Neural cell (in vitro differentiated cells): ENCODE measurements around the gene GALNT14. TPM values are rescaled to one million over a fixed set of nuclear protein-coding genes. Genes with fewer than 3 reads are reported as not detected.

Source experiments
- H2AFZ ChIP-seq: fragments of 200-600, 300-800 bp; sonication (generic), shearing (Covaris generic); 2 replicates; pipeline ENCODE4 v1.6.0; 2014; ENCODE audit warnings: low read depth, mild to moderate bottlenecking, antibody characterized with exemption, low read length, moderate library complexity
- H3F3A ChIP-seq: fragments of 200-600 bp; shearing (Covaris generic); 2 replicates; pipeline ENCODE4 v1.6.1; 2016; ENCODE audit warnings: mild to moderate bottlenecking, moderate library complexity, mixed read lengths, antibody characterized with exemption, low read length; ENCODE audit not compliant: insufficient read depth, poor library complexity, severe bottlenecking
- H3K27ac ChIP-seq: fragments of 200-600, 300-800 bp; sonication (generic), shearing (Covaris generic); 2 replicates; pipeline ENCODE4 v1.5.1; 2014; ENCODE audit warnings: mild to moderate bottlenecking, low read length, moderate library complexity
- H3K27me3 ChIP-seq: fragments of 300-800, 200-600 bp; sonication (generic), shearing (Covaris generic); 2 replicates; pipeline ENCODE4 v1.6.0; 2014; ENCODE audit warnings: mild to moderate bottlenecking, low read depth, low read length, moderate library complexity; ENCODE audit not compliant: insufficient read depth
- H3K36me3 ChIP-seq: fragments of 300-800, 200-600 bp; sonication (generic), shearing (Covaris generic); 2 replicates; pipeline ENCODE4 v1.5.1; 2014; ENCODE audit warnings: mild to moderate bottlenecking, antibody characterized with exemption, low read length, moderate library complexity; ENCODE audit not compliant: insufficient read depth
- H3K4me2 ChIP-seq: fragments of 300-800, 200-600 bp; sonication (generic), shearing (Covaris generic); 2 replicates; pipeline ENCODE4 v1.6.0; 2014; ENCODE audit warnings: mild to moderate bottlenecking, low read length
- H3K4me3 ChIP-seq: fragments of 300-800, 200-600 bp; sonication (generic), shearing (Covaris generic); 2 replicates; pipeline ENCODE4 v1.5.1; 2014; ENCODE audit warnings: mild to moderate bottlenecking, low read length, moderate library complexity
- H3K79me2 ChIP-seq: fragments of 200-600 bp; shearing (Covaris generic); replicated peaks from 2 replicates; pipeline ENCODE4 v1.6.0; 2014; ENCODE audit warnings: mild to moderate bottlenecking, low read length, moderate library complexity; ENCODE audit not compliant: insufficient read depth
- H3K9ac ChIP-seq: fragments of 300-800, 200-600 bp; sonication (generic), shearing (Covaris generic); 2 replicates; pipeline ENCODE4 v1.6.1; 2016; ENCODE audit warnings: mild to moderate bottlenecking, low read length, mixed read lengths
- H3K9me2 ChIP-seq: fragments of 200-600 bp; shearing (Covaris generic); 2 replicates; pipeline ENCODE4 v1.6.1; 2016; ENCODE audit warnings: mild to moderate bottlenecking, low read length, mixed read lengths; ENCODE audit not compliant: insufficient read depth
- H3K9me3 ChIP-seq: fragments of 200-600, 300-800 bp; sonication (generic), shearing (Covaris generic); 2 replicates; pipeline ENCODE4 v1.6.1; 2016; ENCODE audit warnings: mild to moderate bottlenecking, mixed run types, low read length, moderate library complexity, mixed read lengths
- H4K20me1 ChIP-seq: fragments of 200-600 bp; shearing (Covaris generic); 2 replicates; pipeline ENCODE4 v1.6.1; 2016; ENCODE audit warnings: mild to moderate bottlenecking, mixed run types; ENCODE audit not compliant: insufficient read depth
- CTCF ChIP-seq: fragments of 450-650 bp; IDR thresholded peaks from 2 replicates; pipeline ENCODE4 v1.5.1; 2014; ENCODE audit warnings: antibody characterized with exemption, mild to moderate bottlenecking, moderate library complexity; ENCODE audit not compliant: poor library complexity, severe bottlenecking
- EP300 ChIP-seq: fragments of 450-650 bp; conservative IDR thresholded peaks from 2 replicates; pipeline ENCODE4 v1.6.1; 2014; ENCODE audit warnings: antibody characterized with exemption, mild to moderate bottlenecking, moderate library complexity; ENCODE audit not compliant: poor library complexity, severe bottlenecking
- EZH2 ChIP-seq: fragments of 200-600, 300-800 bp; shearing (Covaris generic), sonication (generic); IDR thresholded peaks from 2 replicates; pipeline ENCODE4 v1.6.1; 2014; ENCODE audit warnings: antibody characterized with exemption, low read length, borderline replicate concordance, mild to moderate bottlenecking; ENCODE audit not compliant: insufficient read depth, poor library complexity, severe bottlenecking
- MXI1 ChIP-seq: fragments of 450-650 bp; conservative IDR thresholded peaks from 2 replicates; pipeline ENCODE4 v1.6.1; 2014; ENCODE audit warnings: antibody characterized with exemption, mild to moderate bottlenecking; ENCODE audit not compliant: poor library complexity, severe bottlenecking
- POLR2AphosphoS5 ChIP-seq: IDR thresholded peaks from 2 replicates; pipeline ENCODE4 v1.6.1; 2012
- RAD21 ChIP-seq: fragments of 450-650 bp; conservative IDR thresholded peaks from 2 replicates; pipeline ENCODE4 v1.6.1; 2014; ENCODE audit warnings: antibody characterized with exemption, mild to moderate bottlenecking, moderate library complexity
- SMC3 ChIP-seq: fragments of 450-650 bp; conservative IDR thresholded peaks from 2 replicates; pipeline ENCODE4 v1.6.1; 2014; ENCODE audit warnings: antibody characterized with exemption, mild to moderate bottlenecking, moderate library complexity; ENCODE audit not compliant: poor library complexity
- TAF1 ChIP-seq: IDR thresholded peaks from 2 replicates; pipeline ENCODE4 v1.6.1; 2012; ENCODE audit warnings: low read depth
- polyA plus RNA-seq: library from polyadenylated mRNA; depleted of rRNA; stranded (reverse); fragments of >200 nt; gene quantifications from 2 replicates; pipeline ENCODE4 v1.2.3, GENCODE V29; 2014
- TF ChIP-seq, protein P1 (sequence below): IDR thresholded peaks from 2 replicates; pipeline ENCODE4 v1.6.1; 2012; ENCODE audit warnings: borderline replicate concordance

GALNT14 gene
- polyA plus RNA-seq, 1 donor from 2014 or later = 15.9 TPM

GRCh38 chr2:30994227-30995056 lies 143.8 kb downstream of the GALNT14 start:
- no peak overlapping the region for H3K27ac ChIP-seq
- H3K9me3 ChIP-seq = no peaks in the 10 kb centered on the region
- TF ChIP-seq MXI1 (no peak), RAD21 (no peak), EP300 (no peak)
- H3K27me3 ChIP-seq = no peaks in the 10 kb centered on the region
- H3F3A ChIP-seq = no peaks in the 10 kb centered on the region
- no peak overlapping the region for H3K4me3 ChIP-seq
- no peaks in the 10 kb centered on the region for H3K79me2 ChIP-seq
- H3K36me3 ChIP-seq = no peaks in the 10 kb centered on the region
- H3K9ac ChIP-seq = no peak overlapping the region
- no peaks in the 10 kb centered on the region for H3K9me2 ChIP-seq
- H2AFZ ChIP-seq = no peak overlapping the region
- H4K20me1 ChIP-seq = no peaks in the 10 kb centered on the region
- H3K4me2 ChIP-seq = no peak overlapping the region

GRCh38 chr2:30992781-30993180 lies 145.5 kb downstream of the GALNT14 start:
- Histone ChIP-seq H3K79me2 (no peaks in the 10 kb centered on the region), H3K9ac (no peak overlapping the region), H3K4me2 (no peak overlapping the region), H3K27me3 (peaks cover 3% of the 10 kb centered on the region), H3K4me3 (no peak overlapping the region), H3K36me3 (no peaks in the 10 kb centered on the region), H4K20me1 (no peaks in the 10 kb centered on the region), H2AFZ (no peak overlapping the region), H3K27ac (no peak overlapping the region), H3F3A (no peaks in the 10 kb centered on the region), H3K9me3 (no peaks in the 10 kb centered on the region), H3K9me2 (no peaks in the 10 kb centered on the region)
- no peak for TF ChIP-seq SMC3
- TF ChIP-seq CTCF = no peak

GRCh38 chr2:30990671-30991070 lies 147.6 kb downstream of the GALNT14 start:
- Histone ChIP-seq H3K27ac (no peak overlapping the region), H3K79me2 (no peaks in the 10 kb centered on the region), H3K36me3 (no peaks in the 10 kb centered on the region), H2AFZ (no peak overlapping the region), H3K4me3 (no peak overlapping the region), H3F3A (no peaks in the 10 kb centered on the region), H3K9me3 (no peaks in the 10 kb centered on the region), H3K9ac (no peak overlapping the region), H3K9me2 (no peaks in the 10 kb centered on the region), H4K20me1 (no peaks in the 10 kb centered on the region), H3K4me2 (no peak overlapping the region), H3K27me3 (peaks cover 3% of the 10 kb centered on the region)
- no peak for TF ChIP-seq MXI1
- TF ChIP-seq EP300 = no peak
- TF ChIP-seq POLR2AphosphoS5 = no peak
- no peak for TF ChIP-seq EZH2
- no peak for TF ChIP-seq TAF1
- no peak for TF ChIP-seq SMC3
- no peak for TF ChIP-seq CTCF
- TF ChIP-seq, protein P1, sequence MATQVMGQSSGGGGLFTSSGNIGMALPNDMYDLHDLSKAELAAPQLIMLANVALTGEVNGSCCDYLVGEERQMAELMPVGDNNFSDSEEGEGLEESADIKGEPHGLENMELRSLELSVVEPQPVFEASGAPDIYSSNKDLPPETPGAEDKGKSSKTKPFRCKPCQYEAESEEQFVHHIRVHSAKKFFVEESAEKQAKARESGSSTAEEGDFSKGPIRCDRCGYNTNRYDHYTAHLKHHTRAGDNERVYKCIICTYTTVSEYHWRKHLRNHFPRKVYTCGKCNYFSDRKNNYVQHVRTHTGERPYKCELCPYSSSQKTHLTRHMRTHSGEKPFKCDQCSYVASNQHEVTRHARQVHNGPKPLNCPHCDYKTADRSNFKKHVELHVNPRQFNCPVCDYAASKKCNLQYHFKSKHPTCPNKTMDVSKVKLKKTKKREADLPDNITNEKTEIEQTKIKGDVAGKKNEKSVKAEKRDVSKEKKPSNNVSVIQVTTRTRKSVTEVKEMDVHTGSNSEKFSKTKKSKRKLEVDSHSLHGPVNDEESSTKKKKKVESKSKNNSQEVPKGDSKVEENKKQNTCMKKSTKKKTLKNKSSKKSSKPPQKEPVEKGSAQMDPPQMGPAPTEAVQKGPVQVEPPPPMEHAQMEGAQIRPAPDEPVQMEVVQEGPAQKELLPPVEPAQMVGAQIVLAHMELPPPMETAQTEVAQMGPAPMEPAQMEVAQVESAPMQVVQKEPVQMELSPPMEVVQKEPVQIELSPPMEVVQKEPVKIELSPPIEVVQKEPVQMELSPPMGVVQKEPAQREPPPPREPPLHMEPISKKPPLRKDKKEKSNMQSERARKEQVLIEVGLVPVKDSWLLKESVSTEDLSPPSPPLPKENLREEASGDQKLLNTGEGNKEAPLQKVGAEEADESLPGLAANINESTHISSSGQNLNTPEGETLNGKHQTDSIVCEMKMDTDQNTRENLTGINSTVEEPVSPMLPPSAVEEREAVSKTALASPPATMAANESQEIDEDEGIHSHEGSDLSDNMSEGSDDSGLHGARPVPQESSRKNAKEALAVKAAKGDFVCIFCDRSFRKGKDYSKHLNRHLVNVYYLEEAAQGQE = no peak
- no peak for TF ChIP-seq RAD21
